Ramos (cell line): ENCODE data around the gene BROX.

Source experiments
- in situ Hi-C: fragments of 300-500 bp; cut with MboI; formaldehyde crosslinking; loops from one replicate; pipeline ENCODE4 v1.14.3; 2022; ENCODE audit warnings: low sequenced_read_pairs; ENCODE audit not compliant: unreplicated experiment

Gene BROX

DNA sequence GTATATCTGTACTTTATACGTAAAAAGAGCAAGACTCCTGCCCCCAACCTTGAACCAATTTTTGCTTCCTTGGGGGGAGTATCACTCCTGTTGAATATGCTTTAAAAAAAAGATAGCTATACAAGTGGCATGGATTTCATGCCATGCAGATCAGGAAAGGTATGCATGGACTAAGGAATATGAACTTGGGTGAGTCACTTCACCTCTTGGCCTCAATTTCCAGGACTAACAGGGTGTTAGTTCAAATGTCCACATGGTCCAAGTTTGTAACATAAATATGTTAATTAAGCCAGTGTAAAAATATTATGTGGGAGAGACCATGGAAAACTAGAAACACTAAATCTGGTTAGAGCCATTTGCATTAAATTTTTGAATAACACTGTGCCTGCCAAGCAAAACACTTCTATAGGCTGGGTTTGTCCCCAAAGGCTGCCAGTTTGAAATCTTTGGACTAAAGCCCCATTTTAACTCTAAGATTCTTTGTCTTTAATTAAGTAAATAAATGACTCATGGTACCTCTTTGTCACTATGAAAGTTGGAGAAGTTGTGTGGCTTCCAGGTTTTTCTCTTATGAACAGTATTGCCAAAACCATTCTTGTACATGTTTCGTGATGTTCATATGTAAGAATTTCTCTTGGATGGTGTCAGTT is 57.7 kb downstream of the BROX start:
- in situ Hi-C loops = no loop called here

DNA sequence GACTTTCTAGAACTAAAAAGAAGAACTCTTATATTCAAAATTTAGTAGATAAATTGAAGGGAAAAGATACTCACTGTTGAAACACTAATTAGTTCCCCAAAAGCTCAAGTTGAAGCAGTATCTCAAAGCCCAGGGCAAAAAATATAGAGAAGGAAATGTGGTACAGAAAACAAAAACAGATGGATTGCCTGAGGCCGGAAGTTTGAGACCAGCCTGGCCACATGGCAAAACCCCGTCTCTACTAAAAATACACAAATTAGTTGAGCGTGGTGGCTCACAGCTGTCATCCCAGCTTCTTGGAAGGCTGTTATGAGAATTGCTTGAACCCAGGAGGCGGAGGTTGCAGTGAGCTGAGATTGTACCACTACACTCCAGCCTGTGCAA is 60.6 kb downstream of the BROX start:
- in situ Hi-C loops = no loop called here

DNA sequence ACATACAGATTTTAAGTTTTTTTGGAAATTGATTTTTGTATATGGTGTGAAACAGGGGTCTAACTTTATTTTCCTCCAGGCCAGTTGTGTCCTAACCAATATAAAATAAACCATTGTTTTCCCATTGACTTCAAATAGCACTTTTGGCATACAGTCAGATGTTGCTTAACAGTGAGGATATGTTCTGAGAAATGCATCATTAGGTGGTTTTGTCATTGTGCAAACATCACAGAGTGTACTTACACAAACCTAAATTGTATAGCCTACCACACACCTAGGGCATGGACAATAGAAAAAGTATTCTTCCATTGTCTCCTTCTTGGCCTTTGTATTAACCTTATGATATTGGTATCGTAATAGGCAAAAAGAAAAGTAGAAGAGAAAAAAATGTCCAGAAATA is 65.1 kb downstream of the BROX start:
- in situ Hi-C loops = loop anchor here (25.0 kb wide), 1 partner anchor 310 kb away; no protein-coding TSS in a partner anchor

DNA sequence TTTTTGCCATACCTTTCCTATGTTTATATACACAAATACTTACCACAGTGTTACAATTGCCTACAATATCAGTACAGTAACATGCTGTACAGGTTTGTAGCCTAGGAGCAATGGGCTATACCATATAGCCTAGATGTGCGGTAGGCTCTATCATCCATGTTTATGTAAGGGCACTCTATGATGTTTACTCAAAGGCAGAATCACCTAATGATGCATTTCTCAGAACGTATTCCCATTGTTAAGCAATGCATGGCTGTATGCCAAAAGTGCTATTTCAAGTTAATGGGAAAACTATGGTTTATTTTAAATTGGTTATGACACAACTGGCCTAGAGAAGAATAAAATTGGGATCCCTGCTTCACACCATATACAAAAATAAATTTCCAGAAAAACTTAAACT is 65.6 kb downstream of the BROX start:
- in situ Hi-C loops = loop anchor here (25.0 kb wide), 1 partner anchor 309 kb away; no protein-coding TSS in a partner anchor

DNA sequence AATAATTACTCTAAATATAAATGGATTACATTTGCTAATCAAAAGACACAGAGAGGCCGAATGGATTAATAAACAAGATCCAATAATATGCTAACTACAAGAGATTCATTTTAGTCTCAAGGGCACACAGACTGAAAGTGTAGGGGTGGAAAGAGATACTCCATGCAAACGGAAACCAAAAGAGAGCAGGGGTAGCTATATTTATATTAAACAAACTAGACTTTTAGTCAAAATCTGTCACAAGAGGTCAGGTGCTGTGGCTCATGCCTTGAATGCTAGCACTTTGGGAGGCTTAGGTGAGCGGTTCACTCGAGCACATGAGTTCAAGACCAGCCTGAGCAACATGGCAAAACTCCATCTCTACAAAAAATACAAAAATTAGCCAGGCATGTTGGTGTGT is 68.9 kb downstream of the BROX start:
- in situ Hi-C loops = loop anchor here (25.0 kb wide), 1 partner anchor 306 kb away; no protein-coding TSS in a partner anchor

DNA sequence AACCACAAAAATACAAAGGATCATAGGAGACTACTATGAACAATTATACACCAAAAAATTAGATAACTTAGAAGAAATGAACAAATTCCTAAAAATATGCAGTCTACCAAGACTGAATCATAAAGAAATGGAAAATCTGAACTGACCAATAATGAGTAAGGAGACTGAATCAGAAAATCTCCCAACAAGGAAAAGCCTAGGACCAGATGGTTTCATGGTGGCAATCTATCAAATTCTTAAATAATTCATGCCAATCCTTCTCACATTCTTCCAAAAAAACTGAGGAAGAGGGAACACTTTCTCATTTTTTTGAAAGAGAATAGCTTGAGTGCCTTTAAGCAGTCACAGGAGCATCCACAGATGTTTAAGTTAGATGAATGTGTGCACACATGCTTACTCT is 70.7 kb downstream of the BROX start:
- in situ Hi-C loops = loop anchor here (25.0 kb wide), 1 partner anchor 304 kb away; no protein-coding TSS in a partner anchor

DNA sequence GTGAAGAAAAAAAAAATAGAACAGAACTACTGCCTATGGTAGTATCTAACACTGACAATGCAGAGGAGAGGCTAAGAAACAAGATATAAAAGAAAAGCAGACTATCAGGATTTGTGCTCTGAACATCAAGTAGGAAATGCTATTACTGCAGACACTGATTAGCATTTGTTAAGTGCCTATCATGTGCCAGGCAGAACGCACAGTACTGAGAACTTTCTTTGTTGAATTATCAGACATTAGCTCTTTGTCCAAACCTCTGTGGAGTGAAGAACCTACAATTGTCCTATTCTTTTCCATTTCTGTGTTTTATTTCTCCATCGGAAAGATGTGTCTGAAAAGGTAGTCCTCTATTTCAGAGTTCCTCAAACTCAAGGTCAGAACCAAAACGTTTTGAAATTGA is 72.0 kb downstream of the BROX start:
- in situ Hi-C loops = loop anchor here (25.0 kb wide), 1 partner anchor 303 kb away; no protein-coding TSS in a partner anchor
